ENCODE data around the gene EHBP1.
A peak's percentile ranks its signal among the peaks of the same experiment; 100 is the strongest.

GRCh38 chr2:63050334-63051041 lies 345.0 kb downstream of the EHBP1 start, which contains the start of gene OTX1:
- peak; percentile 70 for TF ChIP-seq ZNF341 (tag by site-specific recombination; IDR thresholded peaks at IDR 0.05; ENCODE audit: low read depth)
- TF ChIP-seq CTCF (tag by site-specific recombination; IDR thresholded peaks at IDR 0.05) = peak; percentile 57
- TF ChIP-seq ZNF664 (tag by site-specific recombination; IDR thresholded peaks at IDR 0.05) = no peak
- TF ChIP-seq ZNF768 (tag by site-specific recombination; IDR thresholded peaks at IDR 0.05) = no peak
- TF ChIP-seq ZBTB49 (tag by site-specific recombination; IDR thresholded peaks at IDR 0.05; ENCODE audit: low read depth) = no peak
- no peak for TF ChIP-seq ZNF837 (tag by site-specific recombination; IDR thresholded peaks at IDR 0.05)
- peak; percentile 40; the same call in 1 of the 2 replicates for TF ChIP-seq KLF1 (tag by site-specific recombination; IDR thresholded peaks at IDR 0.05)
- no peak for TF ChIP-seq GLI4 (tag by site-specific recombination; IDR thresholded peaks at IDR 0.05)
- no peak for TF ChIP-seq ZNF670 (tag by site-specific recombination; IDR thresholded peaks at IDR 0.05; ENCODE audit: low read depth)
- TF ChIP-seq ZNF138 (tag by site-specific recombination; IDR thresholded peaks at IDR 0.05; ENCODE audit: borderline replicate concordance) = no peak
- peak; percentile 62; the same call in 1 of the 2 replicates for TF ChIP-seq PBX3 (CRISPR knock-in tag; IDR thresholded peaks at IDR 0.05)
- TF ChIP-seq ZNF639 (tag by site-specific recombination; IDR thresholded peaks at IDR 0.05) = no peak
